Thyroid gland (tissue), 4 donors: Measurements from ENCODE around the gene BCAS3. TPM values are rescaled to one million over a fixed set of nuclear protein-coding genes. Genes with fewer than 3 reads are reported as not detected.

Experiments used
- DNase-seq, 2 donors: peaks; one replicate each; pipeline ENCODE4 v3.0.0-alpha.2; 2019
- H3K27ac ChIP-seq, 3 donors: fragments of 200-600 bp; sonication (generic); 1 replicate in 2 of 3; 2 replicates in 1 of 3; pipeline ENCODE4 v1.5.1; 2016 to 2019; ENCODE audit warnings: mild to moderate bottlenecking in 1 of 3, moderate library complexity in 1 of 3
- H3K27me3 ChIP-seq: fragments of 200-600 bp; sonication (generic); one replicate; pipeline ENCODE4 v1.5.1; 2019
- H3K36me3 ChIP-seq, 2 donors: fragments of 200-600 bp; sonication (generic); one replicate each; pipeline ENCODE4 v1.5.1; 2016 to 2019
- H3K4me1 ChIP-seq, 2 donors: fragments of 200-600 bp; sonication (generic); one replicate each; pipeline ENCODE4 v1.5.1; 2017 to 2019
- H3K4me3 ChIP-seq, 3 donors: fragments of 200-600 bp; sonication (generic); replicated peaks in 1 of 3; 1 replicate in 2 of 3; 2 replicates in 1 of 3; pipeline ENCODE4 v1.5.1; 2016; ENCODE audit warnings: mild to moderate bottlenecking in 1 of 3
- H3K9me3 ChIP-seq: fragments of 200-600 bp; sonication (generic); one replicate; pipeline ENCODE4 v1.5.1; 2017
- POLR2A ChIP-seq, 2 donors: fragments of 450-650 bp; IDR thresholded peaks; one replicate each; pipeline ENCODE4 v1.6.1; 2017; ENCODE audit warnings: antibody characterized with exemption in 2 of 2, mild to moderate bottlenecking in 2 of 2, moderate library complexity in 1 of 2
- WGBS, 2 donors: methylation state at CpG; one replicate each; pipeline ENCODE4 v1.1.5; 2017; 5-methylcytosine and 5-hydroxymethylcytosine counted together
- intact Hi-C: fragments of 100-400 bp; cut with DNase I; formaldehyde crosslinking; loops from one replicate; pipeline ENCODE4 v1.15.1; 2023
- total RNA-seq, 4 donors: library from RNA; depleted of rRNA; stranded (reverse); fragments of >200 nt; gene quantifications; one replicate each; pipeline ENCODE4 v1.2.3, GENCODE V29; 2016
- TF ChIP-seq, protein P1 (sequence below), 6 experiments: fragments of 200-600 bp in 3 of 6; fragments of 450-650 bp in 3 of 6; sonication (generic) in 3 of 6; IDR thresholded peaks; one replicate each; pipeline ENCODE4 v1.5.1; 2016 to 2019; ENCODE audit warnings: antibody characterized with exemption in 6 of 6, mild to moderate bottlenecking in 2 of 6, inconsistent platforms in 1 of 6, moderate library complexity in 1 of 6

The BCAS3 gene
- total RNA-seq, 4 donors from 2014 or later = 41.8 to 78.7 (median 51.6) TPM

DNA sequence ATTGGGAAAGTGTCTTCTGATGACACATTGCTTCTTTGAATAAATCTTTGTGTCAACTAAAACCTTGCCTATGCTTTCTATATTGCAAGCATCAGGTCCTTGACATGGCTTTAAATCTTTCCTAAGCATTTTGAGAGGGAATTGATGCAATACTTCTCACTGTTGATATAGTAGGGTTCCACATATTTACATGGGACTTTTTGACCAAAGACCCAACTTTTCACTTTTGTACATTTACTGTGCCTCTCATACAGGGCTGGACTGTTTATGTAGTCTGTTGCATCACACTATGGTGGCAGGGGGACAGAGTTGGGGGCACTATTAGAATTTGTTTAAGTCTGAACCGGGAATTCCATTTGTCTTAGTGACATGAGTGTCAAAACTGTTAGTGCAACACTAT, 413.4 kb downstream of the BCAS3 start:
- Histone ChIP-seq H3K27ac (no peak overlapping the region), H3K4me1 (no peaks in the 10 kb centered on the region), H3K27me3 (no peaks in the 10 kb centered on the region), H3K9me3 (no peaks in the 10 kb centered on the region), H3K4me3 (no peak overlapping the region), H3K36me3 (no peaks in the 10 kb centered on the region)
- TF ChIP-seq, protein P1, sequence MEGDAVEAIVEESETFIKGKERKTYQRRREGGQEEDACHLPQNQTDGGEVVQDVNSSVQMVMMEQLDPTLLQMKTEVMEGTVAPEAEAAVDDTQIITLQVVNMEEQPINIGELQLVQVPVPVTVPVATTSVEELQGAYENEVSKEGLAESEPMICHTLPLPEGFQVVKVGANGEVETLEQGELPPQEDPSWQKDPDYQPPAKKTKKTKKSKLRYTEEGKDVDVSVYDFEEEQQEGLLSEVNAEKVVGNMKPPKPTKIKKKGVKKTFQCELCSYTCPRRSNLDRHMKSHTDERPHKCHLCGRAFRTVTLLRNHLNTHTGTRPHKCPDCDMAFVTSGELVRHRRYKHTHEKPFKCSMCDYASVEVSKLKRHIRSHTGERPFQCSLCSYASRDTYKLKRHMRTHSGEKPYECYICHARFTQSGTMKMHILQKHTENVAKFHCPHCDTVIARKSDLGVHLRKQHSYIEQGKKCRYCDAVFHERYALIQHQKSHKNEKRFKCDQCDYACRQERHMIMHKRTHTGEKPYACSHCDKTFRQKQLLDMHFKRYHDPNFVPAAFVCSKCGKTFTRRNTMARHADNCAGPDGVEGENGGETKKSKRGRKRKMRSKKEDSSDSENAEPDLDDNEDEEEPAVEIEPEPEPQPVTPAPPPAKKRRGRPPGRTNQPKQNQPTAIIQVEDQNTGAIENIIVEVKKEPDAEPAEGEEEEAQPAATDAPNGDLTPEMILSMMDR (IDR thresholded peaks at IDR 0.05) = no peak
- TF ChIP-seq POLR2A (IDR thresholded peaks at IDR 0.05) = no peak
- intact Hi-C loops = no loop called here
- DNase-seq = no peak
- 63 to 84% methylated on average over 1 of the region's 1 CpG for WGBS, 2 donors

DNA sequence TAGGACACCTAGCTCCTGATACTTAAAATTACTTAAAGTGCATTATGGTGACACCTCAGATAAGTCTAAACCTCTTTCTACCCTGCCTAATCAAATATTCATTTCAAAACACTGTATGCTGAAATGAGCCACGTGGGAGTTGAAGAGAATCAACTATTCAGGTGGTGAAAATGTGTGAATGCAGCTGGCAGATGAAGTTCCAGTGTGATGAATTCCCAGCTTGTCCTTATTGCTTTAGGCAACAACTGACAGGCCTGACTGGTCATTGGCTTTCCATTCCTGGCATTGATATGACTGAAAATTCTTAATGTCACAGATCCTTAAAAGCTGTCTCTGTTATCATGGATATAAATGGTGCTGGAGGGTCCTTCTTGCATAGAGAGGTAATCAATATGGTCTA, 420.1 kb downstream of the BCAS3 start:
- no peak for TF ChIP-seq POLR2A (IDR thresholded peaks at IDR 0.05)
- Histone ChIP-seq H3K9me3 (no peaks in the 10 kb centered on the region), H3K36me3 (no peaks in the 10 kb centered on the region), H3K4me1 (peaks cover 0 to 4% of the 10 kb centered on the region in 2 donors), H3K27ac (no peak overlapping the region), H3K4me3 (no peak overlapping the region), H3K27me3 (no peaks in the 10 kb centered on the region)
- no peak for DNase-seq
- WGBS, 2 donors = 70 to 72% methylated on average over 1 of the region's 1 CpG
- intact Hi-C loops = no loop called here

DNA sequence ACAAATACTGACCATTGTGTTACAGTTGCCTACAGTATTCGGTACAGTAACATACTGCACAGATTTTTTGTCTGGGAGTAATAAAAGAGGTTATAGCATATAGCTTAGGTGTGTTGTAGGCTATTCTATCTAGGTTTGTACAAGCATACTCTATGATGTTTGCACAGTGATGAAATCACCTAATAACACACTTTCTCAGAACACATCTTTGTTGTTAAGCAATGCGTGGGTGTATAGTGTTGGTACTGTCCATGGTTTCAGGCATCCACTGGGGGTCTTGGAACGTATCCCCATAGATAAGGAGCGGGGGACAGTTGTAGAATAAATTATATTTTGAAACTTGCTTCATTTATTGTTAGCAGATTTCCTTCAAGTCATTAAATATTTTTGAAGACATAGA, 428.7 kb downstream of the BCAS3 start:
- Histone ChIP-seq H3K4me1 (peaks cover 10 to 14% of the 10 kb centered on the region in 2 donors), H3K27ac (no peak overlapping the region), H3K27me3 (no peaks in the 10 kb centered on the region), H3K9me3 (no peaks in the 10 kb centered on the region), H3K4me3 (no peak overlapping the region), H3K36me3 (no peaks in the 10 kb centered on the region)
- intact Hi-C loops = no loop called here
- no peak for DNase-seq
- WGBS, 2 donors = 97 to 98% methylated on average over 4 of the region's 4 CpGs
- TF ChIP-seq, protein P1 (IDR thresholded peaks at IDR 0.05) = no peak
- no peak for TF ChIP-seq POLR2A (IDR thresholded peaks at IDR 0.05)

DNA sequence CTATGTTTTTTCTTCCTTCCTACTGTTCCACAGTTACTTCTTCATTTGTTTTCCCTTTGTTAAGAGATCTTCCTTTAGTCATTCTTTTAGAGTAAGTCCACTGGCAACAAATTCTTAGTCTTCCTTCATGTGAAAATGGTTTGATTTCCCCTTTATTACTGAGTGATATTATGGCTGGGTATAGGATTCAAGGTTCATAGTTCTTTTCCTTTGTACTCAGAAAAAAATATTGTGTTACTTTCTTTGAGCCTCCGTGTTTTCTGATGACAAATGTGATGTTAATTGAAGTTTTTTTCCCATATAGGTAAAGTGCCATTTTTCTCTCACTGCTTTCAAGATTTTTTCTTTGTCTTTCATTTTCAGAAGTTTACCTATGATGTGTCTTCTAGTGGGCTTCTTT, 438.9 kb downstream of the BCAS3 start:
- TF ChIP-seq, protein P1 (IDR thresholded peaks at IDR 0.05) = no peak
- TF ChIP-seq POLR2A (IDR thresholded peaks at IDR 0.05) = no peak
- 96% methylated on average over 1 of the region's 1 CpG for WGBS, 2 donors
- Histone ChIP-seq H3K27me3 (no peaks in the 10 kb centered on the region), H3K4me3 (no peak overlapping the region), H3K36me3 (no peaks in the 10 kb centered on the region), H3K4me1 (no peaks in the 10 kb centered on the region), H3K27ac (no peak overlapping the region), H3K9me3 (no peaks in the 10 kb centered on the region)
- intact Hi-C loops = no loop called here
- no peak for DNase-seq

DNA sequence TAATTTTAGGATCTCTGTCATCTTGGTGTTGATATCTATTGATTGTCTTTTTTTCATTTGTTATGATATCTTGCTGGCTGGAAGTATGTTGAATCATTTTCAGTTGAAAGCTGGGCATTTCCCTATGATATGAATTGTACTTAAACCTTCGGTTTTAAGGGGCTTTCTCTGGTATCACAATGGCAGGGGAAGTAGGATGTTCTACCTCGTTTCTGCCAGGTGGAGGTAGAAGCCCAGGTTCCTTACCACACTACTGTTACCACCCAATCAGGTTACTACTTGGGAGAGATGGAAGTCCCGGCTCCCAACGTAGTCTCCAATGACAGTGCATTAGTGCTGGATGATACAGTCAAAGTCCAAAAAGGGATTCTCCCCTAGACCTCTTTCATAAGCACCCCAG, 440.3 kb downstream of the BCAS3 start:
- Histone ChIP-seq H3K36me3 (no peaks in the 10 kb centered on the region), H3K4me3 (no peak overlapping the region), H3K4me1 (no peaks in the 10 kb centered on the region), H3K9me3 (no peaks in the 10 kb centered on the region), H3K27ac (no peak overlapping the region), H3K27me3 (no peaks in the 10 kb centered on the region)
- TF ChIP-seq POLR2A (IDR thresholded peaks at IDR 0.05) = no peak
- TF ChIP-seq, protein P1 (IDR thresholded peaks at IDR 0.05) = no peak
- WGBS, 2 donors = 91 to 92% methylated on average over 4 of the region's 4 CpGs
- intact Hi-C loops = no loop called here
- no peak for DNase-seq

DNA sequence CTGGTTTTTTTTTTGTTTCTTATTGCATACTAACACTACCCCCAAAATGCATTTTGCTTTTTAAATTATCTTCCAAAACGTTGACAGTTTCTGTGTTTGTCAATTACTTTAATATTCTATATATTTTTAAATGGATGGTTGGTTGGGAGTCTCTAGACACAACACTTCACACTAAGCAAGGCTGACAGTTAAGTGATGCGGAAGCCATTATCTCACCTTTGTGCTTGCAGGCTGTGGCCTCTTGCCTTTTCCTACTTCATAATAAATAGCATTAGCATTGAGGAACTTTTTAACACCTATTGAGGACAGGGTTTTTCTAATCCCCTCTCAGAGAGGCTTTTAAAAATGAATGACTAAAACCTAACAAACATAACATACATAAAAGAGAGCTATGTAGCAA, 441.2 kb downstream of the BCAS3 start:
- Histone ChIP-seq H3K27me3 (no peaks in the 10 kb centered on the region), H3K4me3 (no peak overlapping the region), H3K4me1 (no peaks in the 10 kb centered on the region), H3K36me3 (no peaks in the 10 kb centered on the region), H3K9me3 (no peaks in the 10 kb centered on the region), H3K27ac (no peak overlapping the region)
- 84 to 93% methylated on average over 2 of the region's 2 CpGs for WGBS, 2 donors
- no peak for TF ChIP-seq POLR2A (IDR thresholded peaks at IDR 0.05)
- TF ChIP-seq, protein P1 (IDR thresholded peaks at IDR 0.05) = no peak
- DNase-seq = no peak
- intact Hi-C loops = no loop called here
